Activated naive CD8-positive, alpha-beta T cell treated with anti-CD3 and anti-CD28 coated beads, Interleukin-2, amount 10 ng/mL, durations not matched to agents 7 days and 5 days (primary cell): ENCODE results near the gene GAGE12G. TPM values are rescaled to one million over a fixed set of nuclear protein-coding genes. Genes with fewer than 3 reads are reported as not detected.
"Not testable (repeated sequence)": the region's sequence is repeated elsewhere in the genome, so short reads cannot be mapped to it uniquely, and the experiment has no call there.

Experiments
- ATAC-seq: fragments of 150-1000 bp; cut with Tn5 transposase; one replicate; pipeline ENCODE4 v1.10.0; 2021; ENCODE audit warnings: low read depth, moderate library complexity
- POLR2A ChIA-PET: fragments of 350-600 bp; sonication (Branson Sonifier 250); formaldehyde crosslinking; loops from one replicate; lab custom pipeline; 2021; ENCODE audit warnings: antibody characterized with exemption; lab: Charles Lee
- DNase-seq: peaks from one replicate; pipeline ENCODE4 v3.0.0; 2021
- H3K27ac Mint-ChIP-seq: one replicate; pipeline ENCODE4 v1.8.0; 2022; ENCODE audit warnings: mild to moderate bottlenecking, mixed read lengths
- H3K27me3 Mint-ChIP-seq: one replicate; pipeline ENCODE4 v1.8.0; 2022; ENCODE audit warnings: mild to moderate bottlenecking, moderate library complexity, mixed read lengths
- H3K36me3 Mint-ChIP-seq: one replicate; pipeline ENCODE4 v1.8.0; 2021; ENCODE audit warnings: mild to moderate bottlenecking, mixed read lengths
- H3K4me1 Mint-ChIP-seq: one replicate; pipeline ENCODE4 v1.8.0; 2021; ENCODE audit warnings: mixed read lengths
- H3K4me3 Mint-ChIP-seq: one replicate; pipeline ENCODE4 v1.8.0; 2022; ENCODE audit warnings: mild to moderate bottlenecking, moderate library complexity, mixed read lengths
- H3K9me3 Mint-ChIP-seq: one replicate; pipeline ENCODE4 v1.8.0; 2021; ENCODE audit warnings: mixed read lengths
- total RNA-seq, 2 experiments: library from RNA; stranded (reverse); gene quantifications; one replicate each; pipeline ENCODE4 v1.2.3, GENCODE V29; 2021

Gene GAGE12G, protein sequence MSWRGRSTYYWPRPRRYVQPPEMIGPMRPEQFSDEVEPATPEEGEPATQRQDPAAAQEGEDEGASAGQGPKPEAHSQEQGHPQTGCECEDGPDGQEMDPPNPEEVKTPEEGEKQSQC
- not detected for total RNA-seq

- H3K9me3 Mint-ChIP-seq, H3K27me3 Mint-ChIP-seq, DNase-seq, H3K36me3 Mint-ChIP-seq, H3K27ac Mint-ChIP-seq, H3K4me3 Mint-ChIP-seq, H3K4me1 Mint-ChIP-seq, POLR2A ChIA-PET, ATAC-seq: not testable (repeated sequence)
Measured at GRCh38 chrX:49570100-49570499, at the start of gene GAGE12G. Gene GAGE12G, plus strand, starts transcription at chrX:49570400. Its CDS starts 1,155 bp downstream, at chrX:49571555.

- POLR2A ChIA-PET, H3K4me1 Mint-ChIP-seq: not testable (repeated sequence)
Measured at GRCh38 chrX:49531877-49532276, 38.3 kb upstream of the GAGE12G start, which contains the start of gene GAGE12C. Gene GAGE12C, plus strand, starts transcription at chrX:49532177. Its CDS starts 1,155 bp downstream, at chrX:49533332.

GRCh38 chrX:49541433-49541832 lies 28.8 kb upstream of the GAGE12G start, which contains the start of gene GAGE12D:
Gene GAGE12D, plus strand, starts transcription at chrX:49541733. Its CDS starts 1,155 bp downstream, at chrX:49542888.
- H3K36me3 Mint-ChIP-seq, ATAC-seq, DNase-seq, POLR2A ChIA-PET, H3K9me3 Mint-ChIP-seq, H3K4me1 Mint-ChIP-seq, H3K27ac Mint-ChIP-seq, H3K27me3 Mint-ChIP-seq, H3K4me3 Mint-ChIP-seq: not testable (repeated sequence)

More at GRCh38 chrX:49531877-49532276, 38.3 kb upstream of the GAGE12G start, which contains the start of gene GAGE12C:
- not testable (repeated sequence) for ATAC-seq, H3K36me3 Mint-ChIP-seq, H3K27me3 Mint-ChIP-seq, H3K27ac Mint-ChIP-seq, H3K4me3 Mint-ChIP-seq, H3K9me3 Mint-ChIP-seq, DNase-seq

- DNase-seq, H3K27ac Mint-ChIP-seq, ATAC-seq, POLR2A ChIA-PET, H3K36me3 Mint-ChIP-seq, H3K9me3 Mint-ChIP-seq, H3K4me1 Mint-ChIP-seq, H3K4me3 Mint-ChIP-seq, H3K27me3 Mint-ChIP-seq: not testable (repeated sequence)
Measured at GRCh38 chrX:49550989-49551388, 19.2 kb upstream of the GAGE12G start, which contains the start of gene GAGE12E. Gene GAGE12E, plus strand, starts transcription at chrX:49551289. Its CDS starts 1,155 bp downstream, at chrX:49552444.

DNA sequence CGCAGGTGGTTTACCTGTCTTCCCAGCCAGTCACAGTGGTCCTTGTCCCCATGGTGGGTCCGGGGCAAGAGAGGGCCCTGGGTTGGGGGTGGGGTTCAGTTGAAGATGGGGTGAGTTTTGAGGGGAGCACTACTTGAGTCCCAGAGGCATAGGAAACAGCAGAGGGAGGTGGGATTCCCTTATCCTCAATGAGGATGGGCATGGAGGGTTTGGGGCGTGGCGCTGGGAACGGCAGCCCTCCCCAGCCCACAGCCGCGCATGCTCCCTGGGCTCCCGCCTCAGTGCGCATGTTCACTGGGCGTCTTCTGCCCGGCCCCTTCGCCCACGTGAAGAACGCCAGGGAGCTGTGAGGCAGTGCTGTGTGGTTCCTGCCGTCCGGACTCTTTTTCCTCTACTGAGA lies 9.7 kb upstream of the GAGE12G start, which contains the start of gene GAGE12F:
Gene GAGE12F, plus strand, starts transcription at position 301 of the 400 bp plus-strand sequence. CDS start 1,155 bp downstream, outside the sequence.
- H3K27ac Mint-ChIP-seq, DNase-seq, H3K9me3 Mint-ChIP-seq, H3K4me3 Mint-ChIP-seq, H3K27me3 Mint-ChIP-seq, POLR2A ChIA-PET, H3K36me3 Mint-ChIP-seq, H3K4me1 Mint-ChIP-seq, ATAC-seq: not testable (repeated sequence)

GRCh38 chrX:49568728-49569127 lies 1.5 kb upstream of the GAGE12G start:
- H3K4me1 Mint-ChIP-seq, POLR2A ChIA-PET, DNase-seq, H3K4me3 Mint-ChIP-seq, H3K27me3 Mint-ChIP-seq, H3K36me3 Mint-ChIP-seq, H3K9me3 Mint-ChIP-seq, H3K27ac Mint-ChIP-seq, ATAC-seq: not testable (repeated sequence)

- H3K27ac Mint-ChIP-seq, POLR2A ChIA-PET, H3K9me3 Mint-ChIP-seq, H3K4me1 Mint-ChIP-seq, H3K4me3 Mint-ChIP-seq, H3K27me3 Mint-ChIP-seq, ATAC-seq, DNase-seq, H3K36me3 Mint-ChIP-seq: not testable (repeated sequence)
Measured at GRCh38 chrX:49569152-49569551, 1.0 kb upstream of the GAGE12G start.

DNA sequence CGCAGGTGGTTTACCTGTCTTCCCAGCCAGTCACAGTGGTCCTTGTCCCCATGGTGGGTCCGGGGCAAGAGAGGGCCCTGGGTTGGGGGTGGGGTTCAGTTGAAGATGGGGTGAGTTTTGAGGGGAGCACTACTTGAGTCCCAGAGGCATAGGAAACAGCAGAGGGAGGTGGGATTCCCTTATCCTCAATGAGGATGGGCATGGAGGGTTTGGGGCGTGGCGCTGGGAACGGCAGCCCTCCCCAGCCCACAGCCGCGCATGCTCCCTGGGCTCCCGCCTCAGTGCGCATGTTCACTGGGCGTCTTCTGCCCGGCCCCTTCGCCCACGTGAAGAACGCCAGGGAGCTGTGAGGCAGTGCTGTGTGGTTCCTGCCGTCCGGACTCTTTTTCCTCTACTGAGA lies 9.4 kb downstream of the GAGE12G start, which contains the start of gene GAGE12H:
Gene GAGE12H, plus strand, starts transcription at position 301 of the 400 bp plus-strand sequence. CDS start 1,155 bp downstream, outside the sequence.
- H3K27me3 Mint-ChIP-seq, H3K9me3 Mint-ChIP-seq, POLR2A ChIA-PET, ATAC-seq, H3K36me3 Mint-ChIP-seq, DNase-seq, H3K27ac Mint-ChIP-seq, H3K4me1 Mint-ChIP-seq, H3K4me3 Mint-ChIP-seq: not testable (repeated sequence)

DNA sequence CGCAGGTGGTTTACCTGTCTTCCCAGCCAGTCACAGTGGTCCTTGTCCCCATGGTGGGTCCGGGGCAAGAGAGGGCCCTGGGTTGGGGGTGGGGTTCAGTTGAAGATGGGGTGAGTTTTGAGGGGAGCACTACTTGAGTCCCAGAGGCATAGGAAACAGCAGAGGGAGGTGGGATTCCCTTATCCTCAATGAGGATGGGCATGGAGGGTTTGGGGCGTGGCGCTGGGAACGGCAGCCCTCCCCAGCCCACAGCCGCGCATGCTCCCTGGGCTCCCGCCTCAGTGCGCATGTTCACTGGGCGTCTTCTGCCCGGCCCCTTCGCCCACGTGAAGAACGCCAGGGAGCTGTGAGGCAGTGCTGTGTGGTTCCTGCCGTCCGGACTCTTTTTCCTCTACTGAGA lies 19.0 kb downstream of the GAGE12G start, which contains the start of gene GAGE2A:
Gene GAGE2A, plus strand, starts transcription at position 301 of the 400 bp plus-strand sequence. CDS start 1,155 bp downstream, outside the sequence.
- ATAC-seq, H3K27me3 Mint-ChIP-seq, POLR2A ChIA-PET, H3K4me3 Mint-ChIP-seq, H3K27ac Mint-ChIP-seq, H3K4me1 Mint-ChIP-seq, H3K9me3 Mint-ChIP-seq, H3K36me3 Mint-ChIP-seq, DNase-seq: not testable (repeated sequence)

- peak; percentile 25 for DNase-seq
- H3K27me3 Mint-ChIP-seq, ATAC-seq, H3K27ac Mint-ChIP-seq, H3K36me3 Mint-ChIP-seq, H3K4me1 Mint-ChIP-seq, POLR2A ChIA-PET, H3K4me3 Mint-ChIP-seq, H3K9me3 Mint-ChIP-seq: not testable (repeated sequence)
Measured at GRCh38 chrX:49589769-49590478, 19.7 kb downstream of the GAGE12G start.

DNA sequence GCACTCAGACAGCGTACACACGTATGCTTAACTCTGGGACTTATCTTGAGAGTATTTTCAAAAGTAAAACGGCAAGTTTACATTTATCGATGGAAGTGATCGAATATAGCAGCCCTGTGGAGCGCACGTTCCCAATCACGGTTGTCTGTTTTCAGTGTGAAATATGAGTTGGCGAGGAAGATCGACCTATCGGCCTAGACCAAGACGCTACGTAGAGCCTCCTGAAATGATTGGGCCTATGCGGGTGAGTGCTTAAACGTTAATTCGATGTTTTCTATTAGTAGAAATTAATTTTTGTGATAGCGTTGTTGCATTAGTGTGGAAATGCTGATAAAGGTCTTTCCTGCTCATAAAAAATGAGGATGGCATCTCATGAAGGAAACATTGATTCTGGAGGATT lies 20.3 kb downstream of the GAGE12G start:
- H3K4me1 Mint-ChIP-seq, ATAC-seq, DNase-seq, H3K27ac Mint-ChIP-seq, POLR2A ChIA-PET, H3K9me3 Mint-ChIP-seq, H3K27me3 Mint-ChIP-seq, H3K36me3 Mint-ChIP-seq, H3K4me3 Mint-ChIP-seq: not testable (repeated sequence)

DNA sequence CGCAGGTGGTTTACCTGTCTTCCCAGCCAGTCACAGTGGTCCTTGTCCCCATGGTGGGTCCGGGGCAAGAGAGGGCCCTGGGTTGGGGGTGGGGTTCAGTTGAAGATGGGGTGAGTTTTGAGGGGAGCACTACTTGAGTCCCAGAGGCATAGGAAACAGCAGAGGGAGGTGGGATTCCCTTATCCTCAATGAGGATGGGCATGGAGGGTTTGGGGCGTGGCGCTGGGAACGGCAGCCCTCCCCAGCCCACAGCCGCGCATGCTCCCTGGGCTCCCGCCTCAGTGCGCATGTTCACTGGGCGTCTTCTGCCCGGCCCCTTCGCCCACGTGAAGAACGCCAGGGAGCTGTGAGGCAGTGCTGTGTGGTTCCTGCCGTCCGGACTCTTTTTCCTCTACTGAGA lies 28.5 kb downstream of the GAGE12G start, which contains the start of gene GAGE1:
Gene GAGE1, plus strand, starts transcription at position 301 of the 400 bp plus-strand sequence. CDS start 1,155 bp downstream, outside the sequence.
- not testable (repeated sequence) for DNase-seq, H3K9me3 Mint-ChIP-seq

DNA sequence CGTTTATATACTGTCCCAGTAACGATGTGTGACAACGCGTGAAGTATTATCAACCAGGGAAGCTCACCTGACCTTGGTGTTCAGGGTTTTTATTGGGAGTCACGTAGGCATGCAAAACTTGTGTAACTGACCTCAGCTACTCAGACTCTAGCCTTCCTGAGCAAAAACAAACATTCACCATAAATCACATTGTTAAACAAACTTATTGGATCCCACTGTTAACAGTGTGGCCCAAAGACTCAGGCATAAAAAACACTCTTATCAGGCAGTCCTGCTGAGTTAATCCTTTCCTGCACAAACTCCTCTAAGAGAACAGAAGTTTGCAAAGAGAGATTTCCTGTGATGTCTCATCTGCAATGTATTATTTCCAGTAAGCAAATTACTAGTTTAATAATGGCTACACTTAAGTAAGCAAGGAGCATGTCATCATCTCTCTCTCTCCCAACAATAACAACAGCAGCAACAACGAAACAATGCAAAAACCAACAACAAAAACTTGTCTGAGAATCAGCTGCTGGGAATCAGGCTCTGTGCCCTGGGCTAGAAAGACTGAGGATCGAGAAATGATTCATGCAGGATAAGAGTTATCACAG lies 40.6 kb downstream of the GAGE12G start:
- POLR2A ChIA-PET, result no interaction called here

More for the DNA sequence above, 28.5 kb downstream of the GAGE12G start, which contains the start of gene GAGE1:
- H3K36me3 Mint-ChIP-seq, H3K27ac Mint-ChIP-seq, H3K4me3 Mint-ChIP-seq, H3K27me3 Mint-ChIP-seq, H3K4me1 Mint-ChIP-seq, POLR2A ChIA-PET, ATAC-seq: not testable (repeated sequence)

More for the DNA sequence above, 40.6 kb downstream of the GAGE12G start:
- no peaks in the 10 kb centered on the region for H3K4me1 Mint-ChIP-seq
- H3K36me3 Mint-ChIP-seq, result no peaks in the 10 kb centered on the region
- no peaks in the 10 kb centered on the region for H3K9me3 Mint-ChIP-seq
- ATAC-seq (no peak), DNase-seq (no peak)
- H3K27ac Mint-ChIP-seq, result no peak overlapping the region
- H3K4me3 Mint-ChIP-seq, result no peak overlapping the region
- peaks cover 5% of the 10 kb centered on the region for H3K27me3 Mint-ChIP-seq
